Peyer's patch (tissue), 4 donors: ENCODE results near the gene PRRC2B.
"Not testable (repeated sequence)": the region's sequence is repeated elsewhere in the genome, so short reads cannot be mapped to it uniquely, and the experiment has no call there.

ENCODE experiments used
- CTCF ChIP-seq, 6 experiments: fragments of 450-650 bp in 4 of 6; fragments of 200-600 bp in 2 of 6; sonication (generic) in 1 of 6; IDR thresholded peaks; one replicate each; pipeline ENCODE4 v1.5.1; 2017 to 2019; ENCODE audit warnings: antibody characterized with exemption in 6 of 6, mild to moderate bottlenecking in 3 of 6, moderate library complexity in 1 of 6
- POLR2A ChIP-seq, 2 donors: fragments of 450-650 bp; IDR thresholded peaks; one replicate each; pipeline ENCODE4 v1.5.1; 2017; ENCODE audit warnings: antibody characterized with exemption in 2 of 2, mild to moderate bottlenecking in 2 of 2, moderate library complexity in 2 of 2

GRCh38 chr9:131549186-131549585, 155.3 kb downstream of the PRRC2B start:
- TF ChIP-seq CTCF, POLR2A (IDR thresholded peaks at IDR 0.05): not testable (repeated sequence)
